ENCODE data around the gene FOXR1.

Gene FOXR1

DNA sequence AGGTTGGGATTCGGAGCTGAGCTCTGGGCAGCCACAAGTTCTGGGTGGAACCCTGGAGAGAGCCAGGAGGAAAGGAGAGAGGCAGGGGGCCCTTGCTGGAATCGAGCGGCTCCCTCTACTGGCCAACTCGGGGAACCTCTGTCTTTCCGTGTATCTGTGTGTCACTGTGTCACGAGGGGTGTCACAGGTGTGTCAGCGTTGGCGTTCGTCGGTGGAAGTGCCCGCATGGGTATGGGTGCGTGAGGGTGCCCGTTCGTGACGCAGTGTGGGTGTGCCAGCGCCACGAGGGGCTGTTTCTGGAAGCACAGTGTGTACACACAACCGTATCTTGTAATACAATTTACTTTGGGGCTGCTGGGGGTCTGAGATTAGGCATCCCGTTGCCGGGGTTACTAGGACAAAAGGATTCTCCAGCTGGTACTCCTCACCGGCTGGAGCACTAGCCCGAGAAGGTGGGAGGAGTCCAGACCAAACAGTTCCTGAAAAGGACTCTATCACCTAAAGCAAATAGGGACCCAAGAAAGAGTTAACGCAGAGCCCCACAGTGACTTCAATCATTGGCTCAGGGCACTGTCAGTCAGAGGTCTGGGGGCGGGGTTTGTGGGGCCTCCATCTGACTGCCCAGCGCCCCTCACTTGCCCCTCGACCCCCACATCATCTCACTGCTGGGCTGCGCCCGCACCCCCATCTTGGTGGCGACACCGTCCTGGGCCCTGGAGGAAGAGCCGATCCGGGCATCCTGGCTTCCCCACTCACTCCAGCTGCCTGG, 43.3 kb upstream of the FOXR1 start:
- peak overlapping the region; percentile 72 for H3K4me3 ChIP-seq (ENCODE audit: low read length)
- H3K36me3 ChIP-seq (replicated peaks; ENCODE audit: insufficient read depth, low read length), result no peaks in the 10 kb centered on the region
- no peaks in the 10 kb centered on the region for H3K9me3 ChIP-seq (replicated peaks; ENCODE audit: insufficient read depth, low read length)
- no peaks in the 10 kb centered on the region for H3K27me3 ChIP-seq (replicated peaks; ENCODE audit: insufficient read depth, low read length)
- H3K79me2 ChIP-seq (ENCODE audit: low read length), result peaks cover 21% of the 10 kb centered on the region
- TF ChIP-seq EZH2 (optimal IDR thresholded peaks at IDR 0.05; ENCODE audit: low read depth, low read length), result no peak
- no peak for TF ChIP-seq EZH2phosphoT487 (IDR thresholded peaks at IDR 0.05; ENCODE audit: low read length)
- TF ChIP-seq, protein P1, sequence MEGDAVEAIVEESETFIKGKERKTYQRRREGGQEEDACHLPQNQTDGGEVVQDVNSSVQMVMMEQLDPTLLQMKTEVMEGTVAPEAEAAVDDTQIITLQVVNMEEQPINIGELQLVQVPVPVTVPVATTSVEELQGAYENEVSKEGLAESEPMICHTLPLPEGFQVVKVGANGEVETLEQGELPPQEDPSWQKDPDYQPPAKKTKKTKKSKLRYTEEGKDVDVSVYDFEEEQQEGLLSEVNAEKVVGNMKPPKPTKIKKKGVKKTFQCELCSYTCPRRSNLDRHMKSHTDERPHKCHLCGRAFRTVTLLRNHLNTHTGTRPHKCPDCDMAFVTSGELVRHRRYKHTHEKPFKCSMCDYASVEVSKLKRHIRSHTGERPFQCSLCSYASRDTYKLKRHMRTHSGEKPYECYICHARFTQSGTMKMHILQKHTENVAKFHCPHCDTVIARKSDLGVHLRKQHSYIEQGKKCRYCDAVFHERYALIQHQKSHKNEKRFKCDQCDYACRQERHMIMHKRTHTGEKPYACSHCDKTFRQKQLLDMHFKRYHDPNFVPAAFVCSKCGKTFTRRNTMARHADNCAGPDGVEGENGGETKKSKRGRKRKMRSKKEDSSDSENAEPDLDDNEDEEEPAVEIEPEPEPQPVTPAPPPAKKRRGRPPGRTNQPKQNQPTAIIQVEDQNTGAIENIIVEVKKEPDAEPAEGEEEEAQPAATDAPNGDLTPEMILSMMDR (IDR thresholded peaks at IDR 0.05; ENCODE audit: low read length), result peak; percentile 93
- H3K27ac ChIP-seq (ENCODE audit: low read length), result peak overlapping the region; percentile 90
- no peaks in the 10 kb centered on the region for H3K9me2 ChIP-seq (replicated peaks; ENCODE audit: insufficient read depth, low read length)
- DNase-seq, result peak; percentile 88
- no peaks in the 10 kb centered on the region for H4K20me1 ChIP-seq (ENCODE audit: insufficient read depth, low read length)
- peaks cover 36% of the 10 kb centered on the region for H3F3A ChIP-seq (ENCODE audit: insufficient read depth, low read length)
- H2AFZ ChIP-seq (ENCODE audit: low read length), result peak overlapping the region; percentile 67
- H3K4me2 ChIP-seq (ENCODE audit: low read depth, low read length), result peak overlapping the region; percentile 89
- peaks cover 33% of the 10 kb centered on the region for H3K4me1 ChIP-seq (ENCODE audit: low read length)
- peak overlapping the region; percentile 76 for H3K9ac ChIP-seq (ENCODE audit: low read length)

DNA sequence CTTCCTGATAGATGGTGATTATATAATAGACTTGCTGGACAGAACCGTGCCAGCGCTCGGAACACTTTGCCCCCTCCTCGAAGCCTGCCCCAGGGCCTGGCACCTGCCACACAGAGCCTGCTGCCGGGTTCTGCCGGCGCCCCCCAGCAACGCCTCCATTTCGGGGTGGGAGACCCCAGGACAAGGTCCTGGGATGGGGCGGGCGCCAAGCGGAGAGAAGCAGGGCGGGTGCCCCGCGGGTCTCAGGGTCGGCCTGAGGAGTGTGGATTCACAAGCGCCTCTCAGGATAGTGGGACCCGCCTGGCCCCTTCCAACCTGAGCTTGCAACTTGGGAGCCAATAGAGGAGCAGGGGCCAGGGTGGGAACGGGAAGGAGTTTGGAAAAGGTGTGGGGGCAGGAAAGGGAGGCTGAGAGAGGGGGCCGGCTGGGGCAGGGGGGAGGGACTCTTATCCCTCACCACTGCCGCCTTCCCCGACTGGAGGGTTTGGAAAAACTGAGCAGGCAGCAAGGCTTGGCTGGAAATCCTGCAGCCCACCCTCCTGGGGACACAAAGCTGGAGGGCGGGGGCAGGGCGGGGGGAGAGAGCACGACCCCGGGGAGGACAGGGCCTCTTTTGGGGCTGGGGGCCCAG, 42.6 kb upstream of the FOXR1 start:
- H3K9me3 ChIP-seq (replicated peaks; ENCODE audit: insufficient read depth, low read length), result no peaks in the 10 kb centered on the region
- peaks cover 14% of the 10 kb centered on the region for H3K79me2 ChIP-seq (ENCODE audit: low read length)
- H3K27ac ChIP-seq (ENCODE audit: low read length), result peak overlapping the region; percentile 90
- TF ChIP-seq, protein P1 (IDR thresholded peaks at IDR 0.05; ENCODE audit: low read length), result no peak
- TF ChIP-seq EZH2phosphoT487 (IDR thresholded peaks at IDR 0.05; ENCODE audit: low read length), result no peak
- H2AFZ ChIP-seq (ENCODE audit: low read length), result peak overlapping the region; percentile 73
- peak overlapping the region; percentile 76 for H3K9ac ChIP-seq (ENCODE audit: low read length)
- H3K36me3 ChIP-seq (replicated peaks; ENCODE audit: insufficient read depth, low read length), result no peaks in the 10 kb centered on the region
- H3K4me2 ChIP-seq (ENCODE audit: low read depth, low read length), result peak overlapping the region; percentile 89
- peaks cover 36% of the 10 kb centered on the region for H3F3A ChIP-seq (ENCODE audit: insufficient read depth, low read length)
- no peaks in the 10 kb centered on the region for H3K9me2 ChIP-seq (replicated peaks; ENCODE audit: insufficient read depth, low read length)
- no peaks in the 10 kb centered on the region for H3K27me3 ChIP-seq (replicated peaks; ENCODE audit: insufficient read depth, low read length)
- peak; percentile 42 for DNase-seq
- peaks cover 26% of the 10 kb centered on the region for H3K4me1 ChIP-seq (ENCODE audit: low read length)
- H3K4me3 ChIP-seq (ENCODE audit: low read length), result peak overlapping the region; percentile 72
- no peaks in the 10 kb centered on the region for H4K20me1 ChIP-seq (ENCODE audit: insufficient read depth, low read length)

DNA sequence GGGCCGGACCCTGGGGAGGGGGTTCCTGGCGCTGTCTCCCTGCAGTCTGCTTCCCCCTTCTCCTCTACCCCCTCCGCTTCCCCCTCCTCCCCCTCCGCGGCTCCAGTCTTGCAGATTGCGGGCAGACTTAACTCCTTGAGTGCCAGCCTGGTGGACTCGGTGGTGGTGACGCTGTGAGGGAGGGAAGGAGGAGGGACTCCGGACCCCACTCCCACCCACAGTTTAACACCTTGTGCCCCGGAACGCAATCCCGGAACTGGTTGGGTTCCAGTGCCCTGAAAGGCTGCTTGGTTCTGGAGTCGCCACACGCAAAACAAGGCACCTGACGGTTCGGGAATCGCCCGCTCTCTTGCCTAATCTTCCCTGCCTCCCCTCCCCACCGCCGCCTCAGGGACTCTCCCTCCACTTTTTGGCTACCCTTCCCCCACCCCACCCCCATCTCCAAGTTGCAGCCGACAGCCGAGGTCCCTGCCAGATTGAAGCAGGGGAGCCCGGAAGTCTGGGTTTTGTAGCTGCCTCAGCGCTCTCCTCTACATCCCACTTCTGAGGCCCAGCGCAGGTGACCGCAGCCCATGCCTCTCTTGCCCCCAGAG, 42.0 kb upstream of the FOXR1 start:
- H3F3A ChIP-seq (ENCODE audit: insufficient read depth, low read length), result peaks cover 36% of the 10 kb centered on the region
- peaks cover 20% of the 10 kb centered on the region for H3K4me1 ChIP-seq (ENCODE audit: low read length)

More for the DNA sequence above, 42.0 kb upstream of the FOXR1 start:
- H3K79me2 ChIP-seq (ENCODE audit: low read length), result peaks cover 8% of the 10 kb centered on the region
- H3K27ac ChIP-seq (ENCODE audit: low read length), result peak overlapping the region; percentile 90
- no peaks in the 10 kb centered on the region for H4K20me1 ChIP-seq (ENCODE audit: insufficient read depth, low read length)
- DNase-seq, result peak; percentile 77
- H3K4me3 ChIP-seq (ENCODE audit: low read length), result peak overlapping the region; percentile 72
- peak overlapping the region; percentile 73 for H2AFZ ChIP-seq (ENCODE audit: low read length)
- H3K27me3 ChIP-seq (replicated peaks; ENCODE audit: insufficient read depth, low read length), result no peaks in the 10 kb centered on the region
- no peak for TF ChIP-seq EZH2phosphoT487 (IDR thresholded peaks at IDR 0.05; ENCODE audit: low read length)
- TF ChIP-seq EZH2 (optimal IDR thresholded peaks at IDR 0.05; ENCODE audit: low read depth, low read length), result no peak
- TF ChIP-seq, protein P1 (IDR thresholded peaks at IDR 0.05; ENCODE audit: low read length), result no peak
- no peaks in the 10 kb centered on the region for H3K9me3 ChIP-seq (replicated peaks; ENCODE audit: insufficient read depth, low read length)
- peak overlapping the region; percentile 89 for H3K4me2 ChIP-seq (ENCODE audit: low read depth, low read length)
- H3K9me2 ChIP-seq (replicated peaks; ENCODE audit: insufficient read depth, low read length), result no peaks in the 10 kb centered on the region
- H3K36me3 ChIP-seq (replicated peaks; ENCODE audit: insufficient read depth, low read length), result no peaks in the 10 kb centered on the region
- H3K9ac ChIP-seq (ENCODE audit: low read length), result peak overlapping the region; percentile 76
